DOHH2 (cell line): Measurements from ENCODE around the gene SIDT1.

Experiments used
- H3F3A ChIP-seq: fragments of 200-600 bp; sonication (generic), shearing (Covaris generic); 2 replicates; pipeline ENCODE4 v1.6.0; 2016; ENCODE audit warnings: antibody characterized with exemption, mild to moderate bottlenecking; ENCODE audit not compliant: control insufficient read depth, insufficient read depth
- H3K27ac ChIP-seq: fragments of 200-600 bp; sonication (generic); 2 replicates; pipeline ENCODE4 v1.5.1; 2014; ENCODE audit warnings: low read depth, mild to moderate bottlenecking, low read length, moderate library complexity
- H3K27me3 ChIP-seq: fragments of 200-600 bp; sonication (generic); 2 replicates; pipeline ENCODE4 v1.6.1; 2014; ENCODE audit warnings: mild to moderate bottlenecking, low read length, mixed read lengths; ENCODE audit not compliant: control insufficient read depth
- H3K36me3 ChIP-seq: fragments of 200-600 bp; sonication (generic); 2 replicates; pipeline ENCODE4 v1.6.1; 2014; ENCODE audit warnings: mild to moderate bottlenecking, low read length, moderate library complexity, mixed read lengths; ENCODE audit not compliant: control insufficient read depth
- H3K4me1 ChIP-seq: fragments of 200-600 bp; sonication (generic); 2 replicates; pipeline ENCODE4 v1.6.1; 2014; ENCODE audit warnings: mild to moderate bottlenecking, low read length, mixed read lengths; ENCODE audit not compliant: control insufficient read depth
- H3K4me2 ChIP-seq: fragments of 200-600 bp; sonication (generic); 2 replicates; pipeline ENCODE4 v1.6.0; 2014; ENCODE audit warnings: mild to moderate bottlenecking, low read length, moderate library complexity
- H3K4me3 ChIP-seq: fragments of 200-600 bp; sonication (generic); 2 replicates; pipeline ENCODE4 v1.5.1; 2014; ENCODE audit warnings: mild to moderate bottlenecking, low read length, mixed read lengths
- H3K79me2 ChIP-seq: fragments of 200-600 bp; sonication (generic); 2 replicates; pipeline ENCODE4 v1.6.1; 2014; ENCODE audit warnings: mild to moderate bottlenecking, low read length, mixed read lengths; ENCODE audit not compliant: control insufficient read depth
- H3K9me2 ChIP-seq: fragments of 200-600 bp; sonication (generic); replicated peaks from 2 replicates; pipeline ENCODE4 v1.6.1; 2014; ENCODE audit warnings: mild to moderate bottlenecking, low read length, mixed read lengths; ENCODE audit not compliant: control insufficient read depth
- H3K9me3 ChIP-seq: fragments of 200-600 bp; sonication (generic); 2 replicates; pipeline ENCODE4 v1.6.1; 2014; ENCODE audit warnings: antibody characterized with exemption, low read length, mixed read lengths; ENCODE audit not compliant: control insufficient read depth, insufficient read depth
- H4K20me1 ChIP-seq: fragments of 200-600 bp; sonication (generic); 2 replicates; pipeline ENCODE4 v1.6.0; 2014; ENCODE audit warnings: low read depth, mild to moderate bottlenecking, antibody characterized with exemption, low read length, moderate library complexity; ENCODE audit not compliant: control insufficient read depth, insufficient read depth
- CTCF ChIP-seq: fragments of 200-600 bp; sonication (generic); IDR thresholded peaks from one replicate; pipeline ENCODE4 v1.5.1; 2014; ENCODE audit warnings: antibody characterized with exemption, mild to moderate bottlenecking, low read depth, low read length; ENCODE audit not compliant: poor library complexity, severe bottlenecking
- EZH2phosphoT487 ChIP-seq: fragments of 200-600 bp; sonication (generic); IDR thresholded peaks from 2 replicates; pipeline ENCODE4 v1.6.1; 2017; ENCODE audit warnings: borderline replicate concordance, mild to moderate bottlenecking, antibody characterized with exemption, low read length, moderate library complexity, mixed read lengths

The SIDT1 gene

GRCh38 chr3:113649174-113649845 is 117.0 kb downstream of the SIDT1 start:
- no peaks in the 10 kb centered on the region for H4K20me1 ChIP-seq
- H3K9me3 ChIP-seq, result peaks cover 9% of the 10 kb centered on the region; the same call in 1 of the 2 replicates
- H3K4me3 ChIP-seq, result no peak overlapping the region
- no peaks in the 10 kb centered on the region for H3F3A ChIP-seq
- no peak for TF ChIP-seq EZH2phosphoT487
- no peak for TF ChIP-seq CTCF
- H3K4me1 ChIP-seq, result no peaks in the 10 kb centered on the region
- no peaks in the 10 kb centered on the region for H3K9me2 ChIP-seq
- no peak overlapping the region for H3K4me2 ChIP-seq
- no peaks in the 10 kb centered on the region for H3K79me2 ChIP-seq
- no peaks in the 10 kb centered on the region for H3K36me3 ChIP-seq
- no peaks in the 10 kb centered on the region for H3K27me3 ChIP-seq
- H3K27ac ChIP-seq, result no peak overlapping the region

- Histone ChIP-seq H3K27ac (no peak overlapping the region), H3K36me3 (peaks cover 6% of the 10 kb centered on the region), H3K4me2 (no peak overlapping the region), H3K79me2 (no peaks in the 10 kb centered on the region), H3F3A (no peaks in the 10 kb centered on the region), H3K9me3 (no peaks in the 10 kb centered on the region), H4K20me1 (no peaks in the 10 kb centered on the region), H3K27me3 (no peaks in the 10 kb centered on the region), H3K4me1 (peaks cover 14% of the 10 kb centered on the region), H3K4me3 (no peak overlapping the region), H3K9me2 (no peaks in the 10 kb centered on the region)
- TF ChIP-seq EZH2phosphoT487 (no peak), CTCF (no peak)
Observed at GRCh38 chr3:113654310-113654709, 122.0 kb downstream of the SIDT1 start.

GRCh38 chr3:113654851-113655250 is 122.5 kb downstream of the SIDT1 start:
- H4K20me1 ChIP-seq, result no peaks in the 10 kb centered on the region
- no peaks in the 10 kb centered on the region for H3K9me3 ChIP-seq
- no peak overlapping the region for H3K4me3 ChIP-seq
- H3K4me1 ChIP-seq, result peaks cover 19% of the 10 kb centered on the region
- H3K36me3 ChIP-seq, result peaks cover 11% of the 10 kb centered on the region
- no peak overlapping the region for H3K27ac ChIP-seq
- no peak for TF ChIP-seq EZH2phosphoT487
- no peaks in the 10 kb centered on the region for H3K79me2 ChIP-seq
- H3K27me3 ChIP-seq, result no peaks in the 10 kb centered on the region
- H3F3A ChIP-seq, result no peaks in the 10 kb centered on the region
- H3K9me2 ChIP-seq, result no peaks in the 10 kb centered on the region
- H3K4me2 ChIP-seq, result no peak overlapping the region

- Histone ChIP-seq H3K9me2 (no peaks in the 10 kb centered on the region), H3K27ac (no peak overlapping the region), H3K4me3 (no peak overlapping the region), H3K27me3 (no peaks in the 10 kb centered on the region), H3K79me2 (no peaks in the 10 kb centered on the region), H4K20me1 (no peaks in the 10 kb centered on the region), H3K9me3 (no peaks in the 10 kb centered on the region), H3K36me3 (peaks cover 29% of the 10 kb centered on the region), H3F3A (no peaks in the 10 kb centered on the region), H3K4me1 (peaks cover 32% of the 10 kb centered on the region), H3K4me2 (no peak overlapping the region)
- no peak for TF ChIP-seq EZH2phosphoT487
- no peak for TF ChIP-seq CTCF
Observed at GRCh38 chr3:113658107-113658506, 125.8 kb downstream of the SIDT1 start.
